Endodermal cell (in vitro differentiated cells): ENCODE data around the gene FAM168A. TPM values are rescaled to one million over a fixed set of nuclear protein-coding genes. Genes with fewer than 3 reads are reported as not detected.

ENCODE experiments used
- DNase-seq: peaks from one replicate; pipeline ENCODE4 v3.0.0-alpha.2; 2017
- H3K27ac ChIP-seq: 2 replicates; pipeline ENCODE4 v1.5.1; 2013; ENCODE audit warnings: mild to moderate bottlenecking, low read depth, low read length, moderate library complexity
- H3K27me3 ChIP-seq: 2 replicates; pipeline ENCODE4 v1.6.1; 2013; ENCODE audit warnings: mild to moderate bottlenecking, low read length, moderate library complexity; ENCODE audit not compliant: insufficient read depth, control insufficient read depth, poor library complexity, severe bottlenecking
- H3K36me3 ChIP-seq: 2 replicates; pipeline ENCODE4 v1.7.0; 2013; ENCODE audit warnings: mild to moderate bottlenecking, low read length, moderate library complexity; ENCODE audit not compliant: control insufficient read depth, insufficient read depth
- H3K4me1 ChIP-seq: one replicate; pipeline ENCODE4 v1.7.0; 2013; ENCODE audit warnings: low read length; ENCODE audit not compliant: control insufficient read depth, insufficient read depth
- H3K4me3 ChIP-seq: 2 replicates; pipeline ENCODE4 v1.5.1; 2013; ENCODE audit warnings: mild to moderate bottlenecking, low read length, moderate library complexity
- H3K9ac ChIP-seq: 2 replicates; pipeline ENCODE4 v1.6.1; 2013; ENCODE audit warnings: mild to moderate bottlenecking, low read length, moderate library complexity; ENCODE audit not compliant: poor library complexity, severe bottlenecking; ENCODE audit errors: extremely low read depth
- H3K9me3 ChIP-seq: 2 replicates; pipeline ENCODE4 v1.6.1; 2013; ENCODE audit warnings: mild to moderate bottlenecking, low read length, moderate library complexity; ENCODE audit not compliant: control insufficient read depth
- H3K27ac Mint-ChIP-seq: 2 replicates; pipeline ENCODE4 v1.8.0; 2020; ENCODE audit warnings: mixed read lengths
- H3K27me3 Mint-ChIP-seq: 2 replicates; pipeline ENCODE4 v1.8.0; 2021; ENCODE audit warnings: mild to moderate bottlenecking, mixed read lengths; ENCODE audit not compliant: insufficient read depth
- H3K36me3 Mint-ChIP-seq: 2 replicates; pipeline ENCODE4 v1.8.0; 2020; ENCODE audit warnings: low read depth, mixed read lengths
- H3K4me1 Mint-ChIP-seq: 2 replicates; pipeline ENCODE4 v1.8.0; 2020; ENCODE audit warnings: mixed read lengths
- H3K4me3 Mint-ChIP-seq: 2 replicates; pipeline ENCODE4 v1.8.0; 2020; ENCODE audit warnings: mild to moderate bottlenecking, moderate library complexity, mixed read lengths
- H3K9me3 Mint-ChIP-seq: 2 replicates; pipeline ENCODE4 v1.8.0; 2020; ENCODE audit warnings: mild to moderate bottlenecking, mixed read lengths
- CTCF ChIP-seq: fragments of 200-600 bp; sonication (generic); conservative IDR thresholded peaks from 2 replicates; pipeline ENCODE4 v1.5.0; 2021; ENCODE audit warnings: antibody characterized with exemption, mild to moderate bottlenecking
- WGBS, 2 experiments: methylation state at CpG; one replicate each; pipeline versions ENCODE4 v1.1.5 to v1.1.7; 2013; ENCODE audit warnings: missing lambda C conversion rate in 2 of 2, mixed read lengths in 1 of 2; ENCODE audit not compliant: insufficient coverage in 1 of 2, insufficient read length in 1 of 2; 5-methylcytosine and 5-hydroxymethylcytosine counted together
- total RNA-seq, 2 donors: library from RNA; stranded (reverse); fragmentation: NEBNext Ultra II Directional in 1 of 2; extraction: Animal tissue kit (Norgen Biotek cat#: 25700) in 1 of 2; gene quantifications; 2 replicates in 1 of 2; 3 replicates in 1 of 2; pipeline ENCODE4 v1.2.1, GENCODE V29; 2021

Gene FAM168A
- total RNA-seq, 2 donors from 2014 or later, result 27.4 to 31.6 TPM

- Mint-ChIP-seq H3K36me3 (peaks cover 26% of the 10 kb centered on the region), H3K4me3 (no peak overlapping the region), H3K9me3 (no peaks in the 10 kb centered on the region), H3K27ac (peak overlapping the region; percentile 3), H3K4me1 (peaks cover 1% of the 10 kb centered on the region), H3K27me3 (no peaks in the 10 kb centered on the region)
- H3K27me3 ChIP-seq, result no peaks in the 10 kb centered on the region
- H3K4me1 ChIP-seq, result peaks cover 10% of the 10 kb centered on the region
- WGBS, 2 experiments, result 88 to 96% methylated on average over 1 to 5 of the region's 5 CpGs
- no peak overlapping the region for H3K27ac ChIP-seq
- no peak overlapping the region for H3K9ac ChIP-seq
- H3K9me3 ChIP-seq, result no peaks in the 10 kb centered on the region
- no peak overlapping the region for H3K4me3 ChIP-seq
- DNase-seq, result no peak
- no peak for TF ChIP-seq CTCF
- peaks cover 22% of the 10 kb centered on the region for H3K36me3 ChIP-seq
Observed at GRCh38 chr11:73406619-73407018, 191.3 kb downstream of the FAM168A start.

- TF ChIP-seq CTCF, result no peak
- H3K27ac ChIP-seq, result no peak overlapping the region
- no peak overlapping the region for H3K9ac ChIP-seq
- DNase-seq, result no peak
- no peaks in the 10 kb centered on the region for H3K27me3 ChIP-seq
- no peak overlapping the region for H3K4me3 ChIP-seq
- Mint-ChIP-seq H3K27ac (peak overlapping the region; percentile 3), H3K36me3 (peaks cover 26% of the 10 kb centered on the region), H3K4me3 (no peak overlapping the region), H3K4me1 (peaks cover 1% of the 10 kb centered on the region), H3K9me3 (no peaks in the 10 kb centered on the region), H3K27me3 (no peaks in the 10 kb centered on the region)
- H3K9me3 ChIP-seq, result no peaks in the 10 kb centered on the region
- H3K36me3 ChIP-seq, result peaks cover 22% of the 10 kb centered on the region
- WGBS, 2 experiments, result 78% methylated on average over 1 of the region's 1 CpG; no CpG with 5 or more reads in 1 of the 2 experiments
- peaks cover 10% of the 10 kb centered on the region for H3K4me1 ChIP-seq
Observed at GRCh38 chr11:73406131-73406530, 191.8 kb downstream of the FAM168A start.

GRCh38 chr11:73405146-73405510 is 192.8 kb downstream of the FAM168A start:
- no peaks in the 10 kb centered on the region for H3K9me3 Mint-ChIP-seq
- no peak for TF ChIP-seq CTCF
- no peak for DNase-seq

More at GRCh38 chr11:73405146-73405510, 192.8 kb downstream of the FAM168A start:
- WGBS, 2 experiments, result 91 to 96% methylated on average over 7 to 8 of the region's 8 CpGs
- H3K27ac ChIP-seq, result no peak overlapping the region
- Mint-ChIP-seq H3K4me1 (peaks cover 1% of the 10 kb centered on the region), H3K27ac (no peak overlapping the region), H3K36me3 (peaks cover 21% of the 10 kb centered on the region), H3K4me3 (no peak overlapping the region), H3K27me3 (no peaks in the 10 kb centered on the region)
- H3K9me3 ChIP-seq, result no peaks in the 10 kb centered on the region
- no peak overlapping the region for H3K9ac ChIP-seq
- H3K4me1 ChIP-seq, result peaks cover 10% of the 10 kb centered on the region
- H3K4me3 ChIP-seq, result no peak overlapping the region
- H3K27me3 ChIP-seq, result no peaks in the 10 kb centered on the region
- peaks cover 16% of the 10 kb centered on the region for H3K36me3 ChIP-seq
